Neuronal stem cell (in vitro differentiated cells): ENCODE results near the gene OSMR.

Experiments used
- DNase-seq: peaks from one replicate; pipeline ENCODE4 v3.0.0-alpha.2; 2013; ENCODE audit warnings: low spot score
- H2AFZ ChIP-seq: one replicate; pipeline ENCODE4 v1.6.1; 2013; ENCODE audit warnings: mild to moderate bottlenecking, low read length, inconsistent platforms
- H2AK5ac ChIP-seq: 2 replicates; pipeline ENCODE4 v1.6.1; 2013; ENCODE audit warnings: low read depth, mild to moderate bottlenecking, inconsistent platforms, low read length, moderate library complexity, mixed read lengths
- H2BK120ac ChIP-seq: 2 replicates; pipeline ENCODE4 v1.6.1; 2013; ENCODE audit warnings: low read depth, mild to moderate bottlenecking, inconsistent platforms, low read length, moderate library complexity, mixed read lengths
- H2BK12ac ChIP-seq: one replicate; pipeline ENCODE4 v1.6.1; 2013; ENCODE audit warnings: low read length, inconsistent platforms
- H2BK15ac ChIP-seq: 2 replicates; pipeline ENCODE4 v1.6.1; 2013; ENCODE audit warnings: mild to moderate bottlenecking, low read length, inconsistent platforms, mixed read lengths
- H2BK5ac ChIP-seq: one replicate; pipeline ENCODE4 v1.6.1; 2013; ENCODE audit warnings: inconsistent platforms, mild to moderate bottlenecking, low read length, moderate library complexity
- H3K14ac ChIP-seq: one replicate; pipeline ENCODE4 v1.6.1; 2013; ENCODE audit warnings: low read length, inconsistent platforms
- H3K18ac ChIP-seq: 2 replicates; pipeline ENCODE4 v1.6.1; 2013; ENCODE audit warnings: low read length, inconsistent platforms
- H3K23ac ChIP-seq: 2 replicates; pipeline ENCODE4 v1.6.1; 2013; ENCODE audit warnings: low read depth, mild to moderate bottlenecking, mixed read lengths, low read length, inconsistent platforms; ENCODE audit not compliant: poor library complexity
- H3K27ac ChIP-seq: replicated peaks from 3 replicates; pipeline ENCODE4 v1.5.1; 2013; ENCODE audit warnings: low read length, inconsistent platforms
- H3K27me3 ChIP-seq, 3 experiments: 2 replicates each; pipeline ENCODE4 v1.6.1; 2013; ENCODE audit warnings: low read length in 3 of 3, mild to moderate bottlenecking in 2 of 3, inconsistent platforms in 1 of 3, low read depth in 1 of 3, mixed read lengths in 1 of 3, moderate library complexity in 1 of 3; ENCODE audit not compliant: control insufficient read depth in 3 of 3, insufficient read depth in 3 of 3
- H3K36me3 ChIP-seq, 2 donors: replicated peaks in 1 of 2; 2 replicates each; pipeline ENCODE4 v1.6.1; 2013; ENCODE audit warnings: low read length in 2 of 2; ENCODE audit not compliant: control insufficient read depth in 2 of 2, insufficient read depth in 2 of 2
- H3K4ac ChIP-seq: 2 replicates; pipeline ENCODE4 v1.6.1; 2013; ENCODE audit warnings: inconsistent platforms, mild to moderate bottlenecking, low read length, moderate library complexity
- H3K4me1 ChIP-seq, 2 donors: 1 replicate in 1 of 2; 2 replicates in 1 of 2; pipeline ENCODE4 v1.6.1; 2013; ENCODE audit warnings: low read length in 2 of 2, low read depth in 1 of 2; ENCODE audit not compliant: control insufficient read depth in 2 of 2, insufficient read depth in 1 of 2
- H3K4me2 ChIP-seq: one replicate; pipeline ENCODE4 v1.6.1; 2013; ENCODE audit warnings: mild to moderate bottlenecking, low read length, inconsistent platforms; ENCODE audit not compliant: insufficient read depth, poor library complexity, severe bottlenecking
- H3K4me3 ChIP-seq, 2 donors: 2 replicates each; pipeline ENCODE4 v1.5.1; 2013; ENCODE audit warnings: low read length in 2 of 2, mild to moderate bottlenecking in 2 of 2, inconsistent platforms in 1 of 2, moderate library complexity in 1 of 2
- H3K79me1 ChIP-seq: one replicate; pipeline ENCODE4 v1.6.1; 2013; ENCODE audit warnings: low read depth, mild to moderate bottlenecking, inconsistent platforms, low read length, moderate library complexity
- H3K9ac ChIP-seq: one replicate; pipeline ENCODE4 v1.6.1; 2013; ENCODE audit warnings: mild to moderate bottlenecking, low read depth, low read length, inconsistent platforms; ENCODE audit not compliant: poor library complexity
- H3K9me3 ChIP-seq, 2 donors: replicated peaks in 1 of 2; 2 replicates each; pipeline versions ENCODE3 to v1.6.1; 2013; ENCODE audit warnings: low read length in 2 of 2, mild to moderate bottlenecking in 2 of 2, inconsistent platforms in 1 of 2, low read depth in 1 of 2, mixed read lengths in 1 of 2, moderate library complexity in 1 of 2; ENCODE audit not compliant: control insufficient read depth in 2 of 2, insufficient read depth in 1 of 2
- H4K8ac ChIP-seq: one replicate; pipeline ENCODE4 v1.6.1; 2013; ENCODE audit warnings: low read depth, mild to moderate bottlenecking, inconsistent platforms, low read length, moderate library complexity
- H4K91ac ChIP-seq: one replicate; pipeline ENCODE4 v1.6.1; 2013; ENCODE audit warnings: low read length, low read depth, mild to moderate bottlenecking, inconsistent platforms; ENCODE audit not compliant: poor library complexity
- WGBS, 2 donors: extraction: QIAGEN DNeasy Blood & Tissue Kit; methylation state at CpG; one replicate each; pipeline ENCODE4 v1.1.7; 2013; ENCODE audit warnings: missing lambda C conversion rate in 2 of 2, mixed read lengths in 1 of 2; ENCODE audit not compliant: insufficient read length in 2 of 2, insufficient replicate concordance in 1 of 2; ENCODE audit errors: extremely low coverage in 2 of 2; 5-methylcytosine and 5-hydroxymethylcytosine counted together

Gene OSMR

GRCh38 chr5:38824821-38825220 is 21.0 kb upstream of the OSMR start:
- Histone ChIP-seq H4K8ac (no peak overlapping the region), H3K14ac (no peak overlapping the region), H3K23ac (no peak overlapping the region), H3K9me3 (no peaks in the 10 kb centered on the region), H3K36me3 (no peaks in the 10 kb centered on the region), H3K4me2 (no peak overlapping the region), H3K79me1 (no peaks in the 10 kb centered on the region), H2AK5ac (no peak overlapping the region), H2BK12ac (no peak overlapping the region), H2BK5ac (no peak overlapping the region), H2BK120ac (no peak overlapping the region), H2AFZ (no peak overlapping the region), H3K4ac (no peak overlapping the region), H3K4me3 (no peak overlapping the region), H3K4me1 (no peaks in the 10 kb centered on the region), H3K9ac (no peak overlapping the region), H4K91ac (no peak overlapping the region), H3K18ac (no peak overlapping the region), H3K27ac (no peak overlapping the region), H2BK15ac (no peak overlapping the region), H3K27me3 (no peaks in the 10 kb centered on the region)
- DNase-seq: no peak
- no CpG with 5 or more reads among the region's 5 CpGs for WGBS, 2 donors

- Histone ChIP-seq H3K9me3 (no peaks in the 10 kb centered on the region), H4K8ac (no peak overlapping the region), H2AK5ac (no peak overlapping the region), H4K91ac (no peak overlapping the region), H2BK15ac (no peak overlapping the region), H3K23ac (no peak overlapping the region), H2BK5ac (no peak overlapping the region), H3K4me3 (no peak overlapping the region), H2BK120ac (no peak overlapping the region), H3K4me2 (no peak overlapping the region), H3K14ac (no peak overlapping the region), H3K27me3 (no peaks in the 10 kb centered on the region), H3K79me1 (no peaks in the 10 kb centered on the region), H3K4ac (no peak overlapping the region), H3K27ac (no peak overlapping the region), H3K4me1 (no peaks in the 10 kb centered on the region), H3K9ac (no peak overlapping the region), H3K18ac (no peak overlapping the region), H3K36me3 (no peaks in the 10 kb centered on the region), H2AFZ (no peak overlapping the region), H2BK12ac (no peak overlapping the region)
- DNase-seq: no peak
- WGBS, 2 donors: no CpG with 5 or more reads among the region's 1 CpG
These were observed 20.3 kb upstream of the OSMR start for GRCh38 chr5:38825494-38825893.

- no peak overlapping the region for H2AK5ac ChIP-seq
- H4K8ac ChIP-seq: no peak overlapping the region
- H2AFZ ChIP-seq: no peak overlapping the region
- no peak overlapping the region for H3K4me3 ChIP-seq
- H2BK120ac ChIP-seq: no peak overlapping the region
- no peaks in the 10 kb centered on the region for H3K4me1 ChIP-seq
- WGBS, 2 donors: no CpG with 5 or more reads among the region's 4 CpGs
- no peaks in the 10 kb centered on the region for H3K9me3 ChIP-seq
- no peak overlapping the region for H3K14ac ChIP-seq
- no peak overlapping the region for H2BK5ac ChIP-seq
- no peaks in the 10 kb centered on the region for H3K79me1 ChIP-seq
- H4K91ac ChIP-seq: no peak overlapping the region
- H3K9ac ChIP-seq: no peak overlapping the region
- H2BK15ac ChIP-seq: no peak overlapping the region
- no peaks in the 10 kb centered on the region for H3K36me3 ChIP-seq
- DNase-seq: no peak
- H3K4me2 ChIP-seq: no peak overlapping the region
- H2BK12ac ChIP-seq: no peak overlapping the region
- no peak overlapping the region for H3K27ac ChIP-seq
- H3K4ac ChIP-seq: no peak overlapping the region
- no peak overlapping the region for H3K18ac ChIP-seq
- H3K27me3 ChIP-seq: no peaks in the 10 kb centered on the region
- H3K23ac ChIP-seq: no peak overlapping the region
These were observed 18.3 kb upstream of the OSMR start for GRCh38 chr5:38827525-38827924.

GRCh38 chr5:38830521-38831051 is 15.2 kb upstream of the OSMR start:
- Histone ChIP-seq H2BK120ac (no peak overlapping the region), H3K4me3 (no peak overlapping the region), H3K27me3 (no peaks in the 10 kb centered on the region), H3K36me3 (no peaks in the 10 kb centered on the region), H3K27ac (no peak overlapping the region), H2BK5ac (no peak overlapping the region), H3K4me2 (no peak overlapping the region), H3K14ac (no peak overlapping the region), H3K4ac (no peak overlapping the region), H3K18ac (no peak overlapping the region), H2BK15ac (no peak overlapping the region), H3K9me3 (no peaks in the 10 kb centered on the region), H3K79me1 (no peaks in the 10 kb centered on the region), H3K4me1 (no peaks in the 10 kb centered on the region), H4K91ac (no peak overlapping the region), H2AFZ (no peak overlapping the region), H4K8ac (no peak overlapping the region), H3K23ac (no peak overlapping the region), H3K9ac (no peak overlapping the region), H2AK5ac (no peak overlapping the region), H2BK12ac (no peak overlapping the region)
- no CpG with 5 or more reads among the region's 3 CpGs for WGBS, 2 donors
- DNase-seq: no peak
